TTC549 (cell line): ENCODE data around the gene AKAP7.

ENCODE experiments used
- FAIRE-seq: peaks from 2 replicates; lab custom pipeline; 2012; peaks lifted over from hg19 to GRCh38; lab: Jason Lieb, UNC

AKAP7 gene

DNA sequence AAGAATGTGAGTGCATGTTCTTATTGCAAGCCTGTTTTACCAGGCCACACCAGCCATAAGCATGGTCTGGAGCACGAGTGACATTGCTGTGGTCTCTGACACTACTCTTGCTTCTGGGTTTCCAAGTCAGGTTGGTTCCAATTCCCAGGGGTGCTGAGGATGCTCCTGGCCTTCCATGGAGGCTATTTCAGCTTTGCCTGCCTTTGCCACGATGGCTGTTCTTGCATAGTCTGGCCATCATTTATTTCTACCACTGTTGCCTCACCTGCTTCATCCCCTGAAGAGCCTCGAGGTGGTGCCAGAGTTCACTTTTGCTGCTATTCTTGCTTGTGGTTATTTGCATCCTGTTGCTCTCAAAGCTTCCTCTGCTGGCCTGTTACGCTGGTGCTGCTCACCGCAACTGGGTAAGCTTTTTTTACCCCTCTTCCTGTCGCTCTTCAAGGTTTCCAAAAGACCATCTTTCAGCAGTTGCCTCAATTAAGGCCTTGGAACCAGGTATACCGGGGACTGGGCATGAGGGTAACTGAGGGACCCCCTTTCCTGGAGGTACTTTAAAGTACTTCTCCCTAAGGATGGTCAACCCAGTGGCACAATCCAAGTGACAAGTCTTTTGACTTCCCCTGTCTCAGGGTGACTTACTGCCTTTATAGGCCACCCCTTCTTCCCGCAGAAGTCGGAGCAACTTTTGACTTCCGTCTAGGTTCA lies 64.5 kb downstream of the AKAP7 start:
- FAIRE-seq = no peak

DNA sequence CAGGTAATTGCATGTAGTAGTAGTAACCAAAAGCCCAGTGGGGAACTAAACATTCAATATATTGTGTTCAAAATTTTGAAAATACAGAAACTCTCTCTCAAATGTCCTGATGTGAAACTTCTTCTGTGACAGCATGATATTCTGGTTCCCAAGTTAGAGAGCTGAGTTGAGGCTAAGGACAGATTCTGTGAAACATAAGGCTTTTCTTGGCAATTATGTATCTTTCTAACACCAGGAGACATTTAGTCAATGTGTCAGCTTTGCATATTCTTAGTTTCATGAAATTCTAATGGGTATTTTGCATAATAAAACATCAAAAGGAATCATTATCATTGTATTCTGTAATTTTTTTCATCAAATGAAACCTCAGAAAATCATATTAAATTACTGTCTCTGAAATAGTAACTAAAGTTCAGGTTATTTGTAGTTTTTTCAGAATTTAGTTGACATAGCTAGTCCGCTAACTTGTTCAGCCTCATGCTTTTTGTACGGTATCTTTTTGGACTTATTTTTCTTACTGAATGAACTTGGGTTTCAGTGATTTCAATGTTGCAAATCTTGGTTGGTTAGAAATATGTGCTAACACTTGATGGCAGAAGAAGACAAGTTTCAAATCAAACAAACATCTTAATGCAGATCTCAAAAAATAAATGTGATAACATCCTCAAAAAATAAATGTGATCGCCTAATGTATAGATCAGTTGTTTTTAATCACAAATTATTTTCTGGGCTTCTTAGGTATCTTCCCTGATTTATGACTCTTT lies 70.4 kb downstream of the AKAP7 start:
- FAIRE-seq = no peak

- no peak for FAIRE-seq
Measured at GRCh38 chr6:131206463-131207251, 71.4 kb downstream of the AKAP7 start.

- FAIRE-seq = no peak
Measured at GRCh38 chr6:131208787-131209186, 73.5 kb downstream of the AKAP7 start.

DNA sequence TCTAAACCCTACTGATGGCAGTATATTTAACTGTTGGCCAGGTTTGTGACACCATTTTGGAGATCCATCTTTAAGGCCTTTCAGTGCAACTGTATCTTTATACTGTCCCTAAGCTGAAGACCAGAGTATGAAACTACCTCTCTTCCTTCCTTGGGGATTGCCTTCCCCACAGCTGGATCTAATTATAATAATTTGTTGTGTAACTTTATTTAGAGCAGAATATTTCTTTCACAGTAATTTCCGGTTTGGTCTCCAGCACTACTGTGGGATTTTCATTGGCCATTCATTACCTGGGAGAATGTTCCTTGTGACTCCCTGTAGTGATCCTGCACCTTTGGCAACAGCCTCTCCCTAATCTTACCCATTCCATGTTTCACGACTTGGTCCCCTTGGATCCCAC lies 75.2 kb downstream of the AKAP7 start:
- FAIRE-seq = no peak

GRCh38 chr6:131212024-131212423 lies 76.8 kb downstream of the AKAP7 start:
- no peak for FAIRE-seq

GRCh38 chr6:131212913-131213312 lies 77.6 kb downstream of the AKAP7 start:
- no peak for FAIRE-seq

GRCh38 chr6:131213501-131213990 lies 78.3 kb downstream of the AKAP7 start:
- no peak for FAIRE-seq

DNA sequence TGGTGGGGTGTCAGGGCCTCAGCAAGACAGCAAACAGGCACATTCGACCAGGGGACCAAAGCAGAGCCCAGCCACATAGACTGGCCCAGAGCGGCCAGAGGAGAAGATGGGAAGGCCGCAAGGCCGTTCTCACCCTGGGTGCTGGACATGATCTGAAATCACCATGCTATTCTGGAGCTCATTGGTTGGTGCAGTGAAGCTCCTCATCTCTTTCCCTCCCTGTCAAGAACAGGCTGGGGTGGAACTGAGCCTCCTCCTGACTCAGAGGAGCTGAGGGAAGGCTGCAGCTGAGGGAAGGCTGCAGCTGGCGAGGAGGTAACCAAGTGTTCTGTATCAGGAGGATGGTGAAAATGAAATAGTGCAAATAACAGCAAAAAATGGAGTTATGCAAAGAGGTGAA lies 80.0 kb downstream of the AKAP7 start:
- FAIRE-seq = no peak

DNA sequence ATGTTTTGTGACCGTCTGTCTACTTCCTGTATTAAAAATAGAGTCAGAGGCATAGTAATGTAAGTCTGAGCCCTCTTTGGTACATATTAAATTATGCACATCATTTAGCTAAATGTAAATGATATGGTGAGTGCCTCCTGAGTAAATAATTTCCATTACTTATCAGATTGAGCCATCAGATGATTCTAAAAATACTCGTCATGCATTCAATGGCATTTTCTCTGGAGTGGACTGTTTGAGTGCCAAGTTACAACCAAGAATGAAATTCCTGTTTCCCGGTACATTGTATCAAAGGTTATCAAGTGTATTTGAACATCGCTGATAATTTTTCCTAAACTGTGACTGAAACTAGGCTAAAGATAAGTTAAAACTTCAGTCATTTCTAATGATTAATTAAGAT lies 81.0 kb downstream of the AKAP7 start:
- no peak for FAIRE-seq

DNA sequence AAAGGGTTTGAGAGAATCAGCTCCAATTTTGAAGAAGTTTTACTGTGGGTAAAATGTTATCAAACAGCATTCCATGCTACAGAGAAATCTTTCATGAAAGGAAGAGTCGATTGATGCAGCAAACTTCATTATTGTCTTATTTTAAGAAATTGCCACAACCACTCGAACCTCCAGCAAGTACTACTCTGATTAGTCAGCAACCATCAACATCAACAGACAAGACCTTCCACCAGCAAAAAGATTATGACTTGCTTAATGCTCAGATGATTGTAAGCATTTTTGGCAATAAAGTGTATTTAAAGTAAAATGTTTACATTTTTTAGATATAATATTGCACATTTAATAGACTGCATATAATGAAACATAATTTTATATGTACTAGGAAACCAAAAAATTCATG lies 87.5 kb downstream of the AKAP7 start:
- FAIRE-seq = no peak

GRCh38 chr6:131223416-131223815 lies 88.1 kb downstream of the AKAP7 start:
- no peak for FAIRE-seq

DNA sequence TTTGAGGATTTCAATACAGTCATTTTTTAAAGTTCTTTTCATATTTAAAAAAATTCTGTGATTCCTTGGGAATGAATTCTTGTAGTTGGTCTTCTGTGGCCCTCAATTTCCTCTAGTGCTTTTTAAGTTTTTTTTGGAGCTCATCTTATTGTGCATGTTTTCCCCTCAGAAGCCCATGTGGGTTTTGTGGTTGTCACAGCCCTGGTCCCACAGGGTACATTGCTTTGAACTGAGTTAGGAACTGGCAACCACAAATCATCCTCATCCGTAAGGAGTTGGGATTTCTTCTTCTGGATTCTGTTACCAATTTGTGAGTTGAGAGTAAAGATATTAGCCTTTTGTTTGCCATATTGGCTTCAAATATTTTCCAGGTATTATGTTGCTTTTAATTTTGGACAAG lies 89.9 kb downstream of the AKAP7 start:
- no peak for FAIRE-seq

GRCh38 chr6:131225959-131226358 lies 90.7 kb downstream of the AKAP7 start:
- no peak for FAIRE-seq

DNA sequence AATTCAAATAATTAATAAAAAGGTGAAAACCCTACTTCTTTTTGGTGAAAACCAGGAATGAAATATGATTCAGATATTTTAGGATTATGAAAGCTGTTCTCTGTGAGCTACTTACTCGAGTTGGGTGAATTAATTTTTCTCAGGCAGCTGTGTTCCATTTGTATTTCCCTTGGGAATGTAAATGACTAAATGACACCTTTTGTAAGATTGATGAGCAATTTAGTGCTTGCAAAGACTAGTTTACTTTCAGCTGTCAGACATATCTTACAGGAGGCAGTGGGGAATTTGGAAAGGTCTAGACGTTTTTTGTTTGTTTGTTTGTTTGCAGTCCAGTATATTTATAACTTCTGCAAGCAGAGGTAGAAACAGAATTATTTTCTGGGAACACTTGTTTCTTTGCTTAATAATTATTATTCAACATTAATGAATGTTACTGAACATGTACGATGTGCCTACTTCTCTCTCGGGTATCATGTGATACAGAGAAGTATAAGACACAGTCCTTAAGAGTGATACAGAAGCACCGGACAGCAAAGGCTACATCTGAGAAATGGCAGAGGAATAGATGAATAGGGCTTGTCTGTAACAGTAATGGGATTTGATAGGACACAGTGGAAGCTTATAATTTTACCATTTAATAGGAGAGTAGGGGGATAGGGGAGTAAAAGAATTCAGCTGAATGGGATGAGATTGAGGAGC lies 91.3 kb downstream of the AKAP7 start:
- FAIRE-seq = no peak

- no peak for FAIRE-seq
Measured at GRCh38 chr6:131227158-131227543, 91.9 kb downstream of the AKAP7 start.

DNA sequence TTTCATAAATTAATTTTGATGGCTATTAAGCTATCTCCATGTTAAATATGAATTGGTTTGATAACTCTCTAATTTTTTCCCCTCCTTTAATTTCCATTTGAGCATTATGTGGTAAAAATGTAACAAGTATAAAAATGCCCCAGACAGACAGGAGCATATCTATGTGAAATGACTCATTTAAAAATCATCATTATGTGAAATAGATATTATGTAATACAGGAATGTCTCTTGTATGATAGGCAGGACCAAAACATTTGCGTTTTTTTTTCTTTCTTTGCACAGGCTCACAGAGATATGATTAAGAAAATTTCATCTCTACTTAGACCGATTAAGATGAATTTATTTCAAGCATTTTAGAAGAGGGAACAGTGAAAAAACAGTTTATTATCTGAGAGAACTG lies 95.8 kb downstream of the AKAP7 start:
- FAIRE-seq = no peak

GRCh38 chr6:131231891-131232290 lies 96.6 kb downstream of the AKAP7 start:
- no peak for FAIRE-seq

DNA sequence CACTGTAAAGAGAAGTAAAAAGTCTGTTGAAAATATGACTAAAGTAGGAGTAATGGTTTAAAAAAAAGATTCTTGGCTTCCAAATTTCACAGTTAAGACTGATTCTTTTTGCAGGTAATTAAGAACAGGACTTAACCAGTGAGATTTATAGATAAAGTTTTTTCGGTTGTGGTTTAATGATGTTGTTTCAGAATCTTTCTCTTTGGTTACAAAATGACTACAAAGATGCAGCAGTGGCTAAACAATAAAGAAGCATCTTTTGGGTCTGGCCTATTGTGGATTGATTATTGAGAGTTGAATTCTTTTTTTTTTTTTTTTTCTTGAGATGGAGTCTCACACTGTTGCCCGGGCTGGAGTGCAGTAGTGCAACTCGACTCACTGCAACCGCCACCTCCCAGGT lies 109.7 kb downstream of the AKAP7 start:
- FAIRE-seq = no peak

GRCh38 chr6:131250122-131250521 lies 114.9 kb downstream of the AKAP7 start:
- FAIRE-seq = no peak

DNA sequence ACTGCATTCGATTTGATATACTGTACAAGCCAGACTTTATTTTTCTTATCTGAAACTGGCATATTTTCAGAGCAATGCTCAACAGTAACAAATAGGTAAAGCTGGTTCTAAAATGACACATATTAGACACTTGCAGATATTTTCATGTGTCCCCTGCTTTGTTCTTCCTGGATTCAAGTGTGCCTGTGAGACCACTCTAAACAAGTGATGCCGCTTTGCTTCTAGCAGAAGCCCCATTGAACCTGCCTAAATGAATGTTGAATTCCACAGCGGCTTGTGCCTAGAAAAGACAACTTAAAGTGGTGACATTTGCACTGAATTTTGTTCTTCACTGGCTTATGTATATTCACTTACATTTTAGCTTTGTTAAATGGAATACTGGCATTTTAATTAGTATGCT lies 115.7 kb downstream of the AKAP7 start:
- FAIRE-seq = no peak

GRCh38 chr6:131251590-131252199 lies 116.4 kb downstream of the AKAP7 start:
- no peak for FAIRE-seq
